ENCODE results near the gene C1S.

The C1S gene

GRCh38 chr12:7075939-7076338 is 15.4 kb downstream of the C1S start:
- H3K4me3 ChIP-seq (ENCODE audit: low read depth, low read length), result no peak overlapping the region
- TF ChIP-seq CTCF (conservative IDR thresholded peaks at IDR 0.05; ENCODE audit: low read depth, low read length), result no peak
- peak; percentile 53 for DNase-seq (ENCODE audit: low read depth)

GRCh38 chr12:7076493-7076892 is 16.0 kb downstream of the C1S start:
- no peak for TF ChIP-seq CTCF (conservative IDR thresholded peaks at IDR 0.05; ENCODE audit: low read depth, low read length)
- DNase-seq (ENCODE audit: low read depth), result no peak

GRCh38 chr12:7078163-7078562 is 17.6 kb downstream of the C1S start:
- TF ChIP-seq CTCF (conservative IDR thresholded peaks at IDR 0.05; ENCODE audit: low read depth, low read length), result no peak
- H3K4me3 ChIP-seq (ENCODE audit: low read depth, low read length), result no peak overlapping the region
- no peak for DNase-seq (ENCODE audit: low read depth)

More at GRCh38 chr12:7076493-7076892, 16.0 kb downstream of the C1S start:
- no peak overlapping the region for H3K4me3 ChIP-seq (ENCODE audit: low read depth, low read length)

GRCh38 chr12:7079826-7080125 is 19.3 kb downstream of the C1S start:
- no peak overlapping the region for H3K4me3 ChIP-seq (ENCODE audit: low read depth, low read length)
- TF ChIP-seq CTCF (conservative IDR thresholded peaks at IDR 0.05; ENCODE audit: low read depth, low read length), result no peak
- peak; percentile 80 for DNase-seq (ENCODE audit: low read depth)

GRCh38 chr12:7081037-7081436 is 20.5 kb downstream of the C1S start:
- no peak for TF ChIP-seq CTCF (conservative IDR thresholded peaks at IDR 0.05; ENCODE audit: low read depth, low read length)
- no peak overlapping the region for H3K4me3 ChIP-seq (ENCODE audit: low read depth, low read length)
- DNase-seq (ENCODE audit: low read depth), result no peak

- no peak for TF ChIP-seq CTCF (conservative IDR thresholded peaks at IDR 0.05; ENCODE audit: low read depth, low read length)
Observed at GRCh38 chr12:7083125-7083524, 22.6 kb downstream of the C1S start.

GRCh38 chr12:7089196-7089871 is 28.8 kb downstream of the C1S start:
- no peak for DNase-seq (ENCODE audit: low read depth)
- no peak overlapping the region for H3K4me3 ChIP-seq (ENCODE audit: low read depth, low read length)
- TF ChIP-seq CTCF (conservative IDR thresholded peaks at IDR 0.05; ENCODE audit: low read depth, low read length), result no peak

More at GRCh38 chr12:7083125-7083524, 22.6 kb downstream of the C1S start:
- H3K4me3 ChIP-seq (ENCODE audit: low read depth, low read length), result no peak overlapping the region
- DNase-seq (ENCODE audit: low read depth), result no peak
